CD4-positive, alpha-beta T cell treated with Interleukin-15 for 4 hours (primary cell): ENCODE data around the gene NUTM2A.
"Not testable (repeated sequence)": the region's sequence is repeated elsewhere in the genome, so short reads cannot be mapped to it uniquely, and the experiment has no call there.

ENCODE experiments used
- DNase-seq: peaks from one replicate; pipeline ENCODE4 v3.0.0-alpha.2; 2020; ENCODE audit warnings: low spot score

NUTM2A gene

GRCh38 chr10:87280749-87281392 lies 55.6 kb downstream of the NUTM2A start:
- not testable (repeated sequence) for DNase-seq
